ENCODE data around the gene IGFBPL1. TPM values are rescaled to one million over a fixed set of nuclear protein-coding genes. Genes with fewer than 3 reads are reported as not detected.
A peak's percentile ranks its signal among the peaks of the same experiment; 100 is the strongest.

Gene IGFBPL1
- total and polyA plus RNA-seq, 2 of the 13 experiments (the other 11 are each of a cell fraction or from before 2014, with no cell fraction given) = 0.24 TPM; not detected in 1

- peak; percentile 57 for TF ChIP-seq CEBPG (CRISPR knock-in tag; IDR thresholded peaks at IDR 0.05)
- peak in 1 of 2 experiments; percentile 91; a peak in 2 of 4 replicates for TF ChIP-seq KLF16 (CRISPR knock-in tag; IDR thresholded peaks at IDR 0.05)
- TF ChIP-seq ZBTB25 (CRISPR knock-in tag; IDR thresholded peaks at IDR 0.05) = peak; percentile 80
- TF ChIP-seq ZFP36L2 (CRISPR knock-in tag; IDR thresholded peaks at IDR 0.05) = no peak
- 0 out of 2 replicates have a peak, but pooled peaks have one; percentile 45 for TF ChIP-seq ZNF747 (CRISPR knock-in tag; IDR thresholded peaks at IDR 0.05; ENCODE audit: borderline replicate concordance)
- 0 out of 2 replicates have a peak, but pooled peaks have one; percentile 8 for TF ChIP-seq ZSCAN31 (CRISPR knock-in tag; IDR thresholded peaks at IDR 0.05; ENCODE audit: low read depth)
- TF ChIP-seq XRCC5 (optimal IDR thresholded peaks at IDR 0.05; ENCODE audit: low read length) = peak; percentile 62
- peak; percentile 74; the same call in 1 of the 2 replicates for TF ChIP-seq SOX13 (IDR thresholded peaks at IDR 0.05)
- peak in 1 of 2 experiments; percentile 88; a peak in 2 of 4 replicates for TF ChIP-seq SOX13 (CRISPR knock-in tag; conservative IDR thresholded peaks at IDR 0.05 in 1 of 2, IDR thresholded peaks at IDR 0.05 in 1 of 2)
- TF ChIP-seq, protein P1, sequence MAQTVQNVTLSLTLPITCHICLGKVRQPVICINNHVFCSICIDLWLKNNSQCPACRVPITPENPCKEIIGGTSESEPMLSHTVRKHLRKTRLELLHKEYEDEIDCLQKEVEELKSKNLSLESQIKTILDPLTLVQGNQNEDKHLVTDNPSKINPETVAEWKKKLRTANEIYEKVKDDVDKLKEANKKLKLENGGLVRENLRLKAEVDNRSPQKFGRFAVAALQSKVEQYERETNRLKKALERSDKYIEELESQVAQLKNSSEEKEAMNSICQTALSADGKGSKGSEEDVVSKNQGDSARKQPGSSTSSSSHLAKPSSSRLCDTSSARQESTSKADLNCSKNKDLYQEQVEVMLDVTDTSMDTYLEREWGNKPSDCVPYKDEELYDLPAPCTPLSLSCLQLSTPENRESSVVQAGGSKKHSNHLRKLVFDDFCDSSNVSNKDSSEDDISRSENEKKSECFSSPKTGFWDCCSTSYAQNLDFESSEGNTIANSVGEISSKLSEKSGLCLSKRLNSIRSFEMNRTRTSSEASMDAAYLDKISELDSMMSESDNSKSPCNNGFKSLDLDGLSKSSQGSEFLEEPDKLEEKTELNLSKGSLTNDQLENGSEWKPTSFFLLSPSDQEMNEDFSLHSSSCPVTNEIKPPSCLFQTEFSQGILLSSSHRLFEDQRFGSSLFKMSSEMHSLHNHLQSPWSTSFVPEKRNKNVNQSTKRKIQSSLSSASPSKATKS (CRISPR knock-in tag; IDR thresholded peaks at IDR 0.05) = peak; percentile 72; the same call in 1 of the 2 replicates
- TF ChIP-seq MYC (CRISPR knock-in tag; IDR thresholded peaks at IDR 0.05; ENCODE audit: borderline replicate concordance) = peak; percentile 85
- TF ChIP-seq REPIN1 (CRISPR knock-in tag; IDR thresholded peaks at IDR 0.05; ENCODE audit: borderline replicate concordance, low read depth) = peak; percentile 76; the same call in 1 of the 2 replicates
- 0 out of 2 replicates have a peak, but pooled peaks have one; percentile 32 for TF ChIP-seq MTF2 (CRISPR knock-in tag; IDR thresholded peaks at IDR 0.05; ENCODE audit: borderline replicate concordance)
- peak; percentile 50; the same call in 1 of the 2 replicates for TF ChIP-seq KLF12 (CRISPR knock-in tag; IDR thresholded peaks at IDR 0.05; ENCODE audit: borderline replicate concordance)
- peak; percentile 66; the same call in 1 of the 2 replicates for TF ChIP-seq ZNF501 (CRISPR knock-in tag; IDR thresholded peaks at IDR 0.05)
- peak; percentile 66; the same call in 1 of the 2 replicates for TF ChIP-seq SALL2 (CRISPR knock-in tag; IDR thresholded peaks at IDR 0.05)
- TF ChIP-seq, protein P2, sequence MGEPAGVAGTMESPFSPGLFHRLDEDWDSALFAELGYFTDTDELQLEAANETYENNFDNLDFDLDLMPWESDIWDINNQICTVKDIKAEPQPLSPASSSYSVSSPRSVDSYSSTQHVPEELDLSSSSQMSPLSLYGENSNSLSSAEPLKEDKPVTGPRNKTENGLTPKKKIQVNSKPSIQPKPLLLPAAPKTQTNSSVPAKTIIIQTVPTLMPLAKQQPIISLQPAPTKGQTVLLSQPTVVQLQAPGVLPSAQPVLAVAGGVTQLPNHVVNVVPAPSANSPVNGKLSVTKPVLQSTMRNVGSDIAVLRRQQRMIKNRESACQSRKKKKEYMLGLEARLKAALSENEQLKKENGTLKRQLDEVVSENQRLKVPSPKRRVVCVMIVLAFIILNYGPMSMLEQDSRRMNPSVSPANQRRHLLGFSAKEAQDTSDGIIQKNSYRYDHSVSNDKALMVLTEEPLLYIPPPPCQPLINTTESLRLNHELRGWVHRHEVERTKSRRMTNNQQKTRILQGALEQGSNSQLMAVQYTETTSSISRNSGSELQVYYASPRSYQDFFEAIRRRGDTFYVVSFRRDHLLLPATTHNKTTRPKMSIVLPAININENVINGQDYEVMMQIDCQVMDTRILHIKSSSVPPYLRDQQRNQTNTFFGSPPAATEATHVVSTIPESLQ (CRISPR knock-in tag; conservative IDR thresholded peaks at IDR 0.05) = no peak
- TF ChIP-seq, protein P3, sequence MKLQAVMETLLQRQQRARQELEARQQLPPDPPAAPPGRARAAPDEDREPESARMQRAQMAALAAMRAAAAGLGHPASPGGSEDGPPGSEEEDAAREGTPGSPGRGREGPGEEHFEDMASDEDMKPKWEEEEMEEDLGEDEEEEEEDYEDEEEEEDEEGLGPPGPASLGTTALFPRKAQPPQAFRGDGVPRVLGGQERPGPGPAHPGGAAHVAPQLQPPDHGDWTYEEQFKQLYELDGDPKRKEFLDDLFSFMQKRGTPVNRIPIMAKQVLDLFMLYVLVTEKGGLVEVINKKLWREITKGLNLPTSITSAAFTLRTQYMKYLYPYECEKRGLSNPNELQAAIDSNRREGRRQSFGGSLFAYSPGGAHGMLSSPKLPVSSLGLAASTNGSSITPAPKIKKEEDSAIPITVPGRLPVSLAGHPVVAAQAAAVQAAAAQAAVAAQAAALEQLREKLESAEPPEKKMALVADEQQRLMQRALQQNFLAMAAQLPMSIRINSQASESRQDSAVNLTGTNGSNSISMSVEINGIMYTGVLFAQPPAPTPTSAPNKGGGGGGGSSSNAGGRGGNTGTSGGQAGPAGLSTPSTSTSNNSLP (IDR thresholded peaks at IDR 0.05; ENCODE audit: low read depth, low read length) = peak; percentile 94
- peak; percentile 64 for TF ChIP-seq ZNF746 (CRISPR knock-in tag; IDR thresholded peaks at IDR 0.05)
- peak; percentile 80 for TF ChIP-seq MAX (IDR thresholded peaks at IDR 0.05)
- TF ChIP-seq MLLT10 (CRISPR knock-in tag; IDR thresholded peaks at IDR 0.05) = no peak
- TF ChIP-seq HOXA5 (CRISPR knock-in tag; IDR thresholded peaks at IDR 0.05) = 0 out of 2 replicates have a peak, but pooled peaks have one; percentile 51
Measured at GRCh38 chr9:38380872-38381534, 43.3 kb downstream of the IGFBPL1 start (continued).

Data from HepG2 (cell line).